Endothelial cell of umbilical vein (primary cell): ENCODE data around the gene ZNF644. TPM values are rescaled to one million over a fixed set of nuclear protein-coding genes. Genes with fewer than 3 reads are reported as not detected.

Source experiments
- BruUV-seq: library from RNA; stranded (reverse); fragments of 400-500 nt; replicated peaks from 2 replicates; lab custom pipeline; 2021; lab: Mats Ljungman, UMichigan
- CTCF ChIA-PET: fragments of 300-600, 350-600 bp; sonication (Branson Sonifier 250); formaldehyde crosslinking; loops from one replicate; lab custom pipeline; 2021; ENCODE audit warnings: antibody characterized with exemption, inconsistent platforms; lab: Charles Lee
- POLR2A ChIA-PET: fragments of 300-600, 350-600 bp; sonication (Branson Sonifier 250); formaldehyde crosslinking; loops from one replicate; lab custom pipeline; 2021; ENCODE audit warnings: antibody characterized with exemption, inconsistent platforms; lab: Charles Lee
- DNase-seq: peaks from one replicate; pipeline ENCODE4 v3.0.0-alpha.2; 2011; ENCODE audit warnings: low read depth, low spot score
- FAIRE-seq: peaks from 2 replicates; lab custom pipeline; 2011; peaks lifted over from hg19 to GRCh38; lab: Jason Lieb, UNC
- H2AFZ ChIP-seq: 2 replicates; pipeline ENCODE4 v1.6.0; 2012; ENCODE audit warnings: low read depth, low read length, control low read depth, inconsistent platforms
- H3K27ac ChIP-seq: 2 replicates; pipeline ENCODE4 v1.5.1; 2011; ENCODE audit warnings: low read depth, mild to moderate bottlenecking, control low read depth, low read length, moderate library complexity; ENCODE audit not compliant: insufficient read depth
- H3K27me3 ChIP-seq, 2 experiments: 2 replicates each; pipeline versions ENCODE4 v1.6.0 to v1.6.1; 2011; ENCODE audit warnings: low read length in 2 of 2, mixed read lengths in 1 of 2; ENCODE audit not compliant: control insufficient read depth in 2 of 2, insufficient read depth in 2 of 2
- H3K36me3 ChIP-seq, 2 experiments: 2 replicates in 1 of 2; 3 replicates in 1 of 2; pipeline ENCODE4 v1.5.1; 2011; ENCODE audit warnings: low read length in 2 of 2, mild to moderate bottlenecking in 1 of 2, moderate library complexity in 1 of 2; ENCODE audit not compliant: control insufficient read depth in 2 of 2, insufficient read depth in 2 of 2; ENCODE audit errors: extremely low read depth in 1 of 2
- H3K4me1 ChIP-seq: 3 replicates; pipeline ENCODE4 v1.5.1; 2011; ENCODE audit warnings: mild to moderate bottlenecking, low read length; ENCODE audit not compliant: control insufficient read depth, insufficient read depth; ENCODE audit errors: extremely low read depth
- H3K4me2 ChIP-seq: 2 replicates; pipeline ENCODE4 v1.6.1; 2011; ENCODE audit warnings: low read length, control low read depth, mixed read lengths; ENCODE audit not compliant: insufficient read depth
- H3K4me3 ChIP-seq, 3 experiments: fragments of 200-600 bp in 1 of 3; sonication (generic), shearing (Covaris generic) in 1 of 3; replicated peaks in 1 of 3; 2 replicates each; pipeline ENCODE4 v1.5.1; 2011 to 2016; ENCODE audit warnings: control low read depth in 3 of 3, low read length in 3 of 3, mild to moderate bottlenecking in 2 of 3, inconsistent platforms in 1 of 3, low read depth in 1 of 3, moderate library complexity in 1 of 3; ENCODE audit not compliant: insufficient read depth in 1 of 3
- H3K79me2 ChIP-seq: 2 replicates; pipeline ENCODE4 v1.6.0; 2012; ENCODE audit warnings: low read length, inconsistent platforms; ENCODE audit not compliant: control insufficient read depth, insufficient read depth
- H3K9ac ChIP-seq: replicated peaks from 2 replicates; pipeline ENCODE3; 2011; ENCODE audit warnings: low read length, control low read depth; ENCODE audit not compliant: insufficient read depth; ENCODE audit errors: extremely low read depth
- H3K9me1 ChIP-seq: replicated peaks from 3 replicates; pipeline ENCODE4 v1.6.0; 2011; ENCODE audit warnings: mild to moderate bottlenecking, low read length; ENCODE audit not compliant: control insufficient read depth, insufficient read depth; ENCODE audit errors: extremely low read depth
- H3K9me3 ChIP-seq: replicated peaks from 2 replicates; pipeline ENCODE4 v1.5.1; 2012; ENCODE audit warnings: low read length, inconsistent platforms; ENCODE audit not compliant: control insufficient read depth, insufficient read depth
- H4K20me1 ChIP-seq: replicated peaks from 2 replicates; pipeline ENCODE3; 2011; ENCODE audit warnings: mild to moderate bottlenecking, low read length; ENCODE audit not compliant: control insufficient read depth, insufficient read depth; ENCODE audit errors: extremely low read depth
- CTCF ChIP-seq, 2 donors: IDR thresholded peaks; 1 replicate in 1 of 2; 2 replicates in 1 of 2; pipeline ENCODE4 v1.5.1; 2011; ENCODE audit warnings: low read length in 2 of 2, mild to moderate bottlenecking in 2 of 2, moderate library complexity in 2 of 2, control low read depth in 1 of 2, inconsistent platforms in 1 of 2, low read depth in 1 of 2; ENCODE audit not compliant: insufficient read depth in 1 of 2; ENCODE audit errors: extremely low read depth in 1 of 2
- EZH2 ChIP-seq: IDR thresholded peaks from 2 replicates; pipeline ENCODE4 v1.6.1; 2012; ENCODE audit warnings: borderline replicate concordance, low read depth, mild to moderate bottlenecking, moderate library complexity, low read length, inconsistent platforms; ENCODE audit not compliant: severe bottlenecking
- FOS ChIP-seq: IDR thresholded peaks from 2 replicates; pipeline ENCODE4 v1.6.1; 2011; ENCODE audit warnings: mild to moderate bottlenecking, low read length, moderate library complexity, borderline replicate concordance; ENCODE audit not compliant: insufficient read depth
- GATA2 ChIP-seq: IDR thresholded peaks from 2 replicates; pipeline ENCODE4 v1.7.0; 2011; ENCODE audit warnings: low read depth, mild to moderate bottlenecking, moderate library complexity, mixed read lengths, low read length; ENCODE audit not compliant: insufficient read length, insufficient read depth
- JUN ChIP-seq: IDR thresholded peaks from 2 replicates; pipeline ENCODE4 v1.6.1; 2011; ENCODE audit warnings: borderline replicate concordance, low read depth; ENCODE audit not compliant: insufficient read length, insufficient read depth
- MYC ChIP-seq: IDR thresholded peaks from one replicate; pipeline ENCODE4 v1.6.1; 2011; ENCODE audit warnings: mild to moderate bottlenecking, low read depth, low read length
- POLR2A ChIP-seq: IDR thresholded peaks from 2 replicates; pipeline ENCODE4 v1.6.1; 2012; ENCODE audit warnings: low read depth, mild to moderate bottlenecking, control low read depth, low read length
- POLR2AphosphoS5 ChIP-seq: IDR thresholded peaks from 2 replicates; pipeline ENCODE4 v1.6.1; 2012; ENCODE audit warnings: low read depth, mild to moderate bottlenecking, control low read depth, low read length, moderate library complexity; ENCODE audit not compliant: insufficient read depth
- dilution Hi-C: fragments of 300-500 bp; cut with MboI; formaldehyde crosslinking; loops from one replicate; pipeline ENCODE4 v1.15.0; 2019; ENCODE audit warnings: low sequenced_read_pairs; ENCODE audit not compliant: extremely low pct_ligation_motif_present
- intact Hi-C: fragments of 100-400 bp; cut with micrococcal nuclease; formaldehyde crosslinking; loops from one replicate; pipeline ENCODE4 v1.10.0; 2022
- polyA plus RNA-seq, 4 experiments: library from polyadenylated mRNA; depleted of rRNA in 3 of 4; stranded (reverse) in 3 of 4; unstranded in 1 of 4; fragments of >200 nt; gene quantifications; 2 replicates each; pipeline versions ENCODE4 v1.2.1 to v1.2.3, GENCODE V29; 2011 to 2012; ENCODE audit warnings: missing spikeins in 1 of 4
- total RNA-seq: library from RNA; stranded (reverse); gene quantifications from 2 replicates; pipeline ENCODE4 v1.2.3, GENCODE V29; 2021
- TF ChIP-seq, protein P1 (sequence below): IDR thresholded peaks from 2 replicates; pipeline ENCODE4 v1.6.1; 2011; ENCODE audit not compliant: insufficient read depth, insufficient read length

ZNF644 gene
- total and polyA plus RNA-seq, 2 donors (not counting 3 experiments of a cell fraction or from before 2014, with no cell fraction given) = 7.2 to 47.0 TPM

GRCh38 chr1:90936731-90937130, 85.1 kb downstream of the ZNF644 start:
- no peak overlapping the region for H3K9ac ChIP-seq
- TF ChIP-seq POLR2A = no peak
- TF ChIP-seq, protein P1, sequence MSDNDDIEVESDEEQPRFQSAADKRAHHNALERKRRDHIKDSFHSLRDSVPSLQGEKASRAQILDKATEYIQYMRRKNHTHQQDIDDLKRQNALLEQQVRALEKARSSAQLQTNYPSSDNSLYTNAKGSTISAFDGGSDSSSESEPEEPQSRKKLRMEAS = no peak
- no peak for TF ChIP-seq JUN
- TF ChIP-seq CTCF (IDR thresholded peaks at IDR 0.05; ENCODE audit: extremely low read depth in 1 of 2, insufficient read depth in 1 of 2, low read depth in 1 of 2, low read length in 2 of 2) = no peak
- no peak for TF ChIP-seq GATA2
- TF ChIP-seq POLR2AphosphoS5 = no peak
- no peak for TF ChIP-seq EZH2
- no peak for TF ChIP-seq FOS
- TF ChIP-seq MYC = no peak
- no peaks in the 10 kb centered on the region for H3K9me1 ChIP-seq
- no peak overlapping the region for H3K4me2 ChIP-seq
- intact Hi-C loops = no loop called here
- H3K27me3 ChIP-seq = no peaks in the 10 kb centered on the region
- H3K79me2 ChIP-seq = peaks cover 31% of the 10 kb centered on the region
- no peaks in the 10 kb centered on the region for H3K4me1 ChIP-seq
- POLR2A ChIA-PET = no interaction called here
- DNase-seq = no peak
- no peak overlapping the region for H3K4me3 ChIP-seq
- no peaks in the 10 kb centered on the region for H4K20me1 ChIP-seq
- H3K27ac ChIP-seq = no peak overlapping the region
- peaks cover 1 to 9% of the 10 kb centered on the region in 2 experiments for H3K36me3 ChIP-seq
- CTCF ChIA-PET = interaction anchor here (1.1 to 1.8 kb wide), 4 partner anchors 9 to 229 kb away, joined by 3 to 9 read pairs (median 4); no protein-coding TSS in a partner anchor
- no peak overlapping the region for H2AFZ ChIP-seq
- no peak for FAIRE-seq
- no peaks in the 10 kb centered on the region for H3K9me3 ChIP-seq
- BruUV-seq = no TSS peak
- dilution Hi-C loops = no loop called here
